GM12891 (cell line): Measurements from ENCODE around the gene INO80.

Experiments used
- DNase-seq: peaks from one replicate; pipeline ENCODE4 v3.0.0; 2011; ENCODE audit warnings: low spot score; ENCODE audit not compliant: insufficient read length
- FAIRE-seq: peaks from 2 replicates; lab custom pipeline; 2011; peaks lifted over from hg19 to GRCh38; lab: Jason Lieb, UNC
- PAX5 ChIP-seq: IDR thresholded peaks from 2 replicates; pipeline ENCODE4 v1.6.1; 2011; ENCODE audit warnings: low read length, moderate library complexity, mild to moderate bottlenecking; ENCODE audit not compliant: insufficient read depth, severe bottlenecking
- POLR2A ChIP-seq: IDR thresholded peaks from 2 replicates; pipeline ENCODE4 v1.6.1; 2011; ENCODE audit warnings: low read depth, low read length, control low read depth
- POLR2AphosphoS5 ChIP-seq: IDR thresholded peaks from 2 replicates; pipeline ENCODE4 v1.6.1; 2011; ENCODE audit warnings: low read depth, low read length, control low read depth
- POU2F2 ChIP-seq: IDR thresholded peaks from 2 replicates; pipeline ENCODE4 v1.6.1; 2011; ENCODE audit warnings: low read depth, mild to moderate bottlenecking, control low read depth, low read length, moderate library complexity
- SPI1 ChIP-seq: IDR thresholded peaks from 2 replicates; pipeline ENCODE4 v1.6.1; 2011; ENCODE audit warnings: low read depth, low read length, control low read depth
- TAF1 ChIP-seq: IDR thresholded peaks from 2 replicates; pipeline ENCODE4 v1.6.1; 2011; ENCODE audit warnings: low read depth, low read length, control low read depth

INO80 gene

DNA sequence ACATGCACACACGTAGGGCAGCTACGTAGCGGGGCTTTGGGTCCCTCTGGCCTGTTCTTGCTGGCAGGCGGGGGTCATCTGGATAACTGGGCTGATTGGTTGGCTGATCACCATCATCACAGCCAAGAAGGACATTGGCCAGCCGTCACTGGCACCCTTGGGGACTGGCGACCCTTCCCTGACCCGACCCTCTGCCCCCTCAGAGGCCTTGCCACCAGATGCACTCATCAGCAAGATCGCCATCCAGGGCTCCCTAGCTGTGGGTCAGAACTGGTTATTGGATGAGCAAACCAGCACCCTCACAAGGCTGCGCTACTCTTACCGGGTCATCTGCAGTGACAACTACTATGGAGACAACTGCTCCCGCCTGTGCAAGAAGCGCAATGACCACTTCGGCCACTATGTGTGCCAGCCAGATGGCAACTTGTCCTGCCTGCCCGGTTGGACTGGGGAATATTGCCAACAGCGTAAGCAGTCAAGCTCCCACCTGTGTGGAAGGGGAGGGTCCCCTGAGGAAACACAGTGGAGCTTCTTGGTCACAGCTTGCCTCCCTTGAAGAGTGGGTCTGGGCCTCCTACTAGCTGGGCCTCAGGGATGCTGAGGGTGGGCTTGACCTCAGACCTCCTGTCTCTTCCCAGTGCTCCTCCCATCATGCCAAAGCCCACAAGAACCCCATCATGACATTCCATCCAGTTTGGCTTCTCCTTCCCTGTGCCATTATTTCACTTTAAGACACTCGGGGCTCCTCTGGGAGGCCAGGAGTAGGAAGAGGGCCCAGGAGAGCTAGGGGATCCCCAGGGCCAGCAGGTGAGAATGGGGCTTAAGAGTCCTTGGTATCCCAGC is 184.6 kb downstream of the INO80 start:
- FAIRE-seq (no peak), DNase-seq (no peak)
- no peak for TF ChIP-seq POLR2AphosphoS5
- TF ChIP-seq POLR2A: no peak
- TF ChIP-seq TAF1: no peak
- TF ChIP-seq POU2F2: no peak
- TF ChIP-seq SPI1: no peak
- TF ChIP-seq PAX5: no peak

DNA sequence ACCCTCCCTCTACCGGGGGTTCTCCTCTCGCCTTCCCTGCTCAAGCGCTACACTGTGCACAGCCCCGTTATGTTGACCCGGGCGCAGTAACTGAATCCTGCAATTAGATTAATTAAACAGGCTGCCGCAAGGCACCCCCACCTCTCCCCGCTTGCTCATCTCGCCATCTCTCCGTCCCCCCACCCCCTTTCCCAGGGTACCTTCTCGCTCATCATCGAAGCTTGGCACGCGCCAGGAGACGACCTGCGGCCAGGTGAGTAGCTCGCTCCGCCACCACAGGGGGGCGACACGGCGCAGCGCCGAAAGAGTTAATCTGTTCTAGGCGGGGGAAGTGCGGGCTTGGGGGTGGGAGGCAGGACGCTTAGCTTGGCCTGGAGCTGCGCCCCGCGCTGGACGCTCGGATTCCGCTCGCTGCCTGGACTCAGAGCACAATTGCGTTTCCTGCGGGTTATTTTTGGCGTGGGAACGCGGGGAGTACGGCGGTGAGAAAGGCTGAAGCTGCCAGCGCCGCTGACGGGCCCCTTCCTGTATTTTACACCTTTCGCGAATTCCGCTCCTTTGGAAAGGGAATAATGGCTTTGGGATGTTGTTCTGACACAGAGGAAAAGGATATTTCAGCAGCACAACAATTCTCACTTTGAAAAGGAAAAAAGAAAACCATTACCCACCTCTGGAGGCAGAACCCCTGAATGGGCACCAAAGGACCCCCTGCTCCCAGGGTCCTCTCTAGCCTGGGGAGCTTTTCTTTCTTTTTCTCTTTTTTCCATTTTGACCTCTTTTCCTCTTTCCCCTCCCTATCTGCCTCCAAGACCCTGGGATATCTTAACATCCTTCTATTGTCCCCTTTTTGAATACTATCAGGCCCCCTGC is 185.4 kb downstream of the INO80 start:
- FAIRE-seq: peak; percentile 75
- TF ChIP-seq POU2F2 (no peak), SPI1 (peak; percentile 12; the same call in 1 of the 2 replicates), PAX5 (no peak), TAF1 (no peak), POLR2A (no peak), POLR2AphosphoS5 (no peak)
- DNase-seq: no peak

DNA sequence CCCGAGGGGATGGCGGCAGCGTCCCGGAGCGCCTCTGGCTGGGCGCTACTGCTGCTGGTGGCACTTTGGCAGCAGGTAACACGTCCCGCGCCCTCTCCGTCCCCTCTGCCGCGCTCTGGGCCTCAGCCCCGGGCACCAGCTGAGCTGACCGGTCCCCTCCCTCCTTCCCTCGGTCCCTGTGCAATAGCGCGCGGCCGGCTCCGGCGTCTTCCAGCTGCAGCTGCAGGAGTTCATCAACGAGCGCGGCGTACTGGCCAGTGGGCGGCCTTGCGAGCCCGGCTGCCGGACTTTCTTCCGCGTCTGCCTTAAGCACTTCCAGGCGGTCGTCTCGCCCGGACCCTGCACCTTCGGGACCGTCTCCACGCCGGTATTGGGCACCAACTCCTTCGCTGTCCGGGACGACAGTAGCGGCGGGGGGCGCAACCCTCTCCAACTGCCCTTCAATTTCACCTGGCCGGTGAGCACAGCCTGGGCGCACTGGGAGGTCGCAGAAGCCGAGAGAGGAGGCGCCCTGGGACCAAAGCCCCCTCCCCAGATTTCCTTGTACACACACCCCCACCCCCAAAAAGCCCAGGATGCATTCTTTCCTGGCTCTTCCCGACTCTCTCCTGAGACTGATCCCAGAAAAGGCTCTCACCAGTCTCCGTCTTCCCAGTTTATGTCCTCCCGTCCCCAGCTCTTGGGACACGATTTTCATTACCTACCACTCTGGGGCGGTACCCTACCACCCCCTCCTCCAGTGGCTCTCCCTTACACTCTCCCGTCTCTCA is 186.2 kb downstream of the INO80 start:
- FAIRE-seq: no peak

More for the DNA sequence above, 186.2 kb downstream of the INO80 start:
- DNase-seq: no peak
- TF ChIP-seq SPI1 (no peak), POU2F2 (no peak), PAX5 (no peak), TAF1 (no peak), POLR2A (no peak), POLR2AphosphoS5 (no peak)
